Ishikawa (cell line): ENCODE measurements around the gene TMEM17.

Experiments used
- CREB1 ChIP-seq: IDR thresholded peaks from 2 replicates; pipeline ENCODE4 v1.6.1; 2012; ENCODE audit warnings: low read depth
- EGR1 ChIP-seq: IDR thresholded peaks from 2 replicates; pipeline ENCODE4 v1.6.1; 2012
- EP300 ChIP-seq: IDR thresholded peaks from 2 replicates; pipeline ENCODE4 v1.6.1; 2012; ENCODE audit warnings: borderline replicate concordance
- TAF1 ChIP-seq: IDR thresholded peaks from 2 replicates; pipeline ENCODE4 v1.6.1; 2012; ENCODE audit warnings: low read depth, mild to moderate bottlenecking
- ZBTB7A ChIP-seq: IDR thresholded peaks from 2 replicates; pipeline ENCODE4 v1.6.1; 2012; ENCODE audit warnings: low read depth
- TF ChIP-seq, protein P1 (sequence below): IDR thresholded peaks from 2 replicates; pipeline ENCODE4 v1.6.1; 2012; ENCODE audit warnings: low read depth, mild to moderate bottlenecking
- TF ChIP-seq, protein P2 (sequence below): IDR thresholded peaks from 2 replicates; pipeline ENCODE4 v1.6.1; 2012

DNA sequence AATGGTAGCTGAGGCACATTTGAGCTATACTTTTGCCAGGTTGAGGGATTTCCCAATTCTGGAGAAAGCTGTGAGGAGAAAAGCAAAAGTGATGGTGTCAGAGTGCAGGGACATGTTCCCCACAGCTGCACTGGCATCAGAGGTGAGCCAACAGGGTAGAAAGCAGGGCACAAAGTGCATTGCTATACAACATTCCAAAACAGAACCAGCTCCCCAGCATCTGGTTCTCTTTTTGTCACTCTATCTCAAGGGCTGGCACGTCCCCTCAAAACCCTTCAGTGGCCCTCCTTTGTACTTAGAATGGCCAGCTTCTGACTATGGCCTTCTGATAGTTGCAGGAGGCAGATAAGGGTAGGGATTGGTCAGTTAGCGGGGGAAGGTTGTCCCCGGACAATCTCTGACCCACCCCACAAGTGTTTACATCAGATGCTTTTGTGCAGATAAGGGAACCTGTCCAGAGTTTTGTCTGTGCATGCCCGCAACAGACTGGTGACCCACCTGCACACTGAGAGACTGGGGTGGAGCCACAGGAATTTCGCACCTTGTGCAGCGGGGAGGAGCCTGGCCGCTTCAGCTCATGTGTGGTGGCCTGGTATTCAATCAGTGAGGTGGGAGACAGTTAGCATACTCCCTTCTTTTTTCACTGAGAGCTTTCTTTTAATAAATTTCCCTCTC is 31.0 kb upstream of the TMEM17 start:
- TF ChIP-seq, protein P1, sequence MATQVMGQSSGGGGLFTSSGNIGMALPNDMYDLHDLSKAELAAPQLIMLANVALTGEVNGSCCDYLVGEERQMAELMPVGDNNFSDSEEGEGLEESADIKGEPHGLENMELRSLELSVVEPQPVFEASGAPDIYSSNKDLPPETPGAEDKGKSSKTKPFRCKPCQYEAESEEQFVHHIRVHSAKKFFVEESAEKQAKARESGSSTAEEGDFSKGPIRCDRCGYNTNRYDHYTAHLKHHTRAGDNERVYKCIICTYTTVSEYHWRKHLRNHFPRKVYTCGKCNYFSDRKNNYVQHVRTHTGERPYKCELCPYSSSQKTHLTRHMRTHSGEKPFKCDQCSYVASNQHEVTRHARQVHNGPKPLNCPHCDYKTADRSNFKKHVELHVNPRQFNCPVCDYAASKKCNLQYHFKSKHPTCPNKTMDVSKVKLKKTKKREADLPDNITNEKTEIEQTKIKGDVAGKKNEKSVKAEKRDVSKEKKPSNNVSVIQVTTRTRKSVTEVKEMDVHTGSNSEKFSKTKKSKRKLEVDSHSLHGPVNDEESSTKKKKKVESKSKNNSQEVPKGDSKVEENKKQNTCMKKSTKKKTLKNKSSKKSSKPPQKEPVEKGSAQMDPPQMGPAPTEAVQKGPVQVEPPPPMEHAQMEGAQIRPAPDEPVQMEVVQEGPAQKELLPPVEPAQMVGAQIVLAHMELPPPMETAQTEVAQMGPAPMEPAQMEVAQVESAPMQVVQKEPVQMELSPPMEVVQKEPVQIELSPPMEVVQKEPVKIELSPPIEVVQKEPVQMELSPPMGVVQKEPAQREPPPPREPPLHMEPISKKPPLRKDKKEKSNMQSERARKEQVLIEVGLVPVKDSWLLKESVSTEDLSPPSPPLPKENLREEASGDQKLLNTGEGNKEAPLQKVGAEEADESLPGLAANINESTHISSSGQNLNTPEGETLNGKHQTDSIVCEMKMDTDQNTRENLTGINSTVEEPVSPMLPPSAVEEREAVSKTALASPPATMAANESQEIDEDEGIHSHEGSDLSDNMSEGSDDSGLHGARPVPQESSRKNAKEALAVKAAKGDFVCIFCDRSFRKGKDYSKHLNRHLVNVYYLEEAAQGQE: no peak
- TF ChIP-seq CREB1 (no peak), TAF1 (no peak), ZBTB7A (no peak), EP300 (no peak), EGR1 (no peak)
- TF ChIP-seq, protein P2, sequence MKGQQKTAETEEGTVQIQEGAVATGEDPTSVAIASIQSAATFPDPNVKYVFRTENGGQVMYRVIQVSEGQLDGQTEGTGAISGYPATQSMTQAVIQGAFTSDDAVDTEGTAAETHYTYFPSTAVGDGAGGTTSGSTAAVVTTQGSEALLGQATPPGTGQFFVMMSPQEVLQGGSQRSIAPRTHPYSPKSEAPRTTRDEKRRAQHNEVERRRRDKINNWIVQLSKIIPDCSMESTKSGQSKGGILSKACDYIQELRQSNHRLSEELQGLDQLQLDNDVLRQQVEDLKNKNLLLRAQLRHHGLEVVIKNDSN: no peak
